ENCODE data around the gene CKM. TPM values are rescaled to one million over a fixed set of nuclear protein-coding genes. Genes with fewer than 3 reads are reported as not detected.
"Not testable (repeated sequence)": the region's sequence is repeated elsewhere in the genome, so short reads cannot be mapped to it uniquely, and the experiment has no call there.

Gene CKM
- total RNA-seq, 2 donors from 2014 or later, result not detected

GRCh38 chr19:45323671-45324081 lies 1.0 kb upstream of the CKM start:
- Mint-ChIP-seq H3K9me3 (no peaks in the 10 kb centered on the region), H3K36me3 (ENCODE audit: insufficient read depth in 2 of 2) (no peaks in the 10 kb centered on the region), H3K4me3 (no peak overlapping the region), H3K4me1 (ENCODE audit: low read depth) (no peaks in the 10 kb centered on the region), H3K27ac (no peak overlapping the region), H3K27me3 (ENCODE audit: low read depth) (peaks cover 25% of the 10 kb centered on the region)
- no peak for DNase-seq
- no peak for ATAC-seq (replicated peaks in 1 of 2)

GRCh38 chr19:45322311-45322710 lies 364 bp downstream of the CKM start:
- H3K4me1 Mint-ChIP-seq (ENCODE audit: low read depth), result no peaks in the 10 kb centered on the region
- ATAC-seq (replicated peaks in 1 of 2) (no peak), DNase-seq (no peak)
- H3K27ac Mint-ChIP-seq, result no peak overlapping the region
- no peak overlapping the region for H3K4me3 Mint-ChIP-seq
- no peaks in the 10 kb centered on the region for H3K9me3 Mint-ChIP-seq
- H3K27me3 Mint-ChIP-seq (ENCODE audit: low read depth), result peaks cover 28% of the 10 kb centered on the region
- no peaks in the 10 kb centered on the region for H3K36me3 Mint-ChIP-seq (ENCODE audit: insufficient read depth in 2 of 2)

- Mint-ChIP-seq H3K4me3 (no peak overlapping the region), H3K36me3 (ENCODE audit: insufficient read depth in 2 of 2) (no peaks in the 10 kb centered on the region), H3K27ac (no peak overlapping the region), H3K9me3 (no peaks in the 10 kb centered on the region), H3K4me1 (ENCODE audit: low read depth) (no peaks in the 10 kb centered on the region), H3K27me3 (ENCODE audit: low read depth) (peaks cover 29% of the 10 kb centered on the region)
- ATAC-seq (replicated peaks in 1 of 2) (no peak), DNase-seq (no peak)
These were observed 827 bp downstream of the CKM start for GRCh38 chr19:45321848-45322247.

- DNase-seq (no peak), ATAC-seq (replicated peaks in 1 of 2) (no peak)
- Mint-ChIP-seq H3K27ac (no peak overlapping the region), H3K4me3 (no peak overlapping the region), H3K9me3 (no peaks in the 10 kb centered on the region), H3K4me1 (ENCODE audit: low read depth) (no peaks in the 10 kb centered on the region), H3K36me3 (ENCODE audit: insufficient read depth in 2 of 2) (no peaks in the 10 kb centered on the region), H3K27me3 (ENCODE audit: low read depth) (peaks cover 35% of the 10 kb centered on the region)
These were observed 1.5 kb downstream of the CKM start for GRCh38 chr19:45320997-45321775.

- no peak overlapping the region for H3K4me3 Mint-ChIP-seq
- H3K36me3 Mint-ChIP-seq (ENCODE audit: insufficient read depth in 2 of 2), result no peaks in the 10 kb centered on the region
- H3K4me1 Mint-ChIP-seq (ENCODE audit: low read depth), result no peaks in the 10 kb centered on the region
- ATAC-seq (replicated peaks in 1 of 2) (no peak), DNase-seq (no peak)
- no peaks in the 10 kb centered on the region for H3K9me3 Mint-ChIP-seq
- H3K27me3 Mint-ChIP-seq (ENCODE audit: low read depth), result peaks cover 40% of the 10 kb centered on the region
- H3K27ac Mint-ChIP-seq, result no peak overlapping the region
These were observed 7.4 kb downstream of the CKM start for GRCh38 chr19:45315304-45315703.

- H3K36me3 Mint-ChIP-seq (ENCODE audit: insufficient read depth in 2 of 2), result no peaks in the 10 kb centered on the region
- H3K4me1 Mint-ChIP-seq (ENCODE audit: low read depth), result no peaks in the 10 kb centered on the region
- no peak for DNase-seq
- no peak for ATAC-seq (replicated peaks in 1 of 2)
- H3K27ac Mint-ChIP-seq, result no peak overlapping the region
- H3K9me3 Mint-ChIP-seq, result no peaks in the 10 kb centered on the region
- peaks cover 40% of the 10 kb centered on the region for H3K27me3 Mint-ChIP-seq (ENCODE audit: low read depth)
- no peak overlapping the region for H3K4me3 Mint-ChIP-seq
These were observed 7.9 kb downstream of the CKM start for GRCh38 chr19:45314708-45315245.

GRCh38 chr19:45312285-45312684 lies 10.4 kb downstream of the CKM start:
- not testable (repeated sequence) for H3K27ac Mint-ChIP-seq; DNase-seq; ATAC-seq (replicated peaks in 1 of 2); H3K4me3 Mint-ChIP-seq; H3K4me1 Mint-ChIP-seq (ENCODE audit: low read depth); H3K9me3 Mint-ChIP-seq; H3K36me3 Mint-ChIP-seq (ENCODE audit: insufficient read depth in 2 of 2)
- H3K27me3 Mint-ChIP-seq (ENCODE audit: low read depth), result peaks cover 30% of the 10 kb centered on the region

GRCh38 chr19:45311621-45312020 lies 11.1 kb downstream of the CKM start:
- DNase-seq (no peak), ATAC-seq (replicated peaks in 1 of 2) (no peak)
- Mint-ChIP-seq H3K4me1 (ENCODE audit: low read depth) (no peaks in the 10 kb centered on the region), H3K27ac (no peak overlapping the region), H3K4me3 (no peak overlapping the region), H3K9me3 (no peaks in the 10 kb centered on the region), H3K36me3 (ENCODE audit: insufficient read depth in 2 of 2) (no peaks in the 10 kb centered on the region), H3K27me3 (ENCODE audit: low read depth) (peaks cover 27% of the 10 kb centered on the region)

GRCh38 chr19:45309322-45309721 lies 13.4 kb downstream of the CKM start:
- H3K4me3 Mint-ChIP-seq; ATAC-seq (replicated peaks in 1 of 2); H3K4me1 Mint-ChIP-seq (ENCODE audit: low read depth); DNase-seq; H3K36me3 Mint-ChIP-seq (ENCODE audit: insufficient read depth in 2 of 2); H3K27ac Mint-ChIP-seq; H3K9me3 Mint-ChIP-seq: not testable (repeated sequence)
- H3K27me3 Mint-ChIP-seq (ENCODE audit: low read depth), result peaks cover 12% of the 10 kb centered on the region

- H3K4me1 Mint-ChIP-seq (ENCODE audit: low read depth), result no peaks in the 10 kb centered on the region
- no peaks in the 10 kb centered on the region for H3K36me3 Mint-ChIP-seq (ENCODE audit: insufficient read depth in 2 of 2)
- peaks cover 0 to 1% of the 10 kb centered on the region in 2 donors for H3K9me3 Mint-ChIP-seq
- no peak overlapping the region for H3K4me3 Mint-ChIP-seq
- ATAC-seq (replicated peaks in 1 of 2) (no peak), DNase-seq (no peak)
- no peaks in the 10 kb centered on the region for H3K27me3 Mint-ChIP-seq (ENCODE audit: low read depth)
- no peak overlapping the region for H3K27ac Mint-ChIP-seq
These were observed 15.3 kb downstream of the CKM start for GRCh38 chr19:45307361-45307760.

- H3K27me3 Mint-ChIP-seq (ENCODE audit: low read depth), result no peaks in the 10 kb centered on the region
- no peak overlapping the region for H3K27ac Mint-ChIP-seq
- H3K4me1 Mint-ChIP-seq (ENCODE audit: low read depth), result no peaks in the 10 kb centered on the region
- no peak overlapping the region for H3K4me3 Mint-ChIP-seq
- ATAC-seq (replicated peaks in 1 of 2) (no peak), DNase-seq (no peak)
- H3K36me3 Mint-ChIP-seq (ENCODE audit: insufficient read depth in 2 of 2), result no peaks in the 10 kb centered on the region
- H3K9me3 Mint-ChIP-seq, result peaks cover 0 to 1% of the 10 kb centered on the region in 2 donors
These were observed 16.1 kb downstream of the CKM start for GRCh38 chr19:45306518-45307027.

- no peaks in the 10 kb centered on the region for H3K36me3 Mint-ChIP-seq (ENCODE audit: insufficient read depth in 2 of 2)
- H3K9me3 Mint-ChIP-seq, result peaks cover 0 to 1% of the 10 kb centered on the region in 2 donors
- no peak overlapping the region for H3K27ac Mint-ChIP-seq
- H3K27me3 Mint-ChIP-seq (ENCODE audit: low read depth), result no peaks in the 10 kb centered on the region
- no peaks in the 10 kb centered on the region for H3K4me1 Mint-ChIP-seq (ENCODE audit: low read depth)
- DNase-seq (no peak), ATAC-seq (replicated peaks in 1 of 2) (no peak)
- H3K4me3 Mint-ChIP-seq, result no peak overlapping the region
These were observed 16.6 kb downstream of the CKM start for GRCh38 chr19:45306040-45306439.

GRCh38 chr19:45305421-45305820 lies 17.3 kb downstream of the CKM start:
- no peak for DNase-seq
- Mint-ChIP-seq H3K9me3 (peaks cover 0 to 1% of the 10 kb centered on the region in 2 donors), H3K36me3 (ENCODE audit: insufficient read depth in 2 of 2) (no peaks in the 10 kb centered on the region), H3K4me3 (no peak overlapping the region), H3K27ac (no peak overlapping the region), H3K27me3 (ENCODE audit: low read depth) (no peaks in the 10 kb centered on the region), H3K4me1 (ENCODE audit: low read depth) (no peaks in the 10 kb centered on the region)
- no peak for ATAC-seq (replicated peaks in 1 of 2)

GRCh38 chr19:45305007-45305406 lies 17.7 kb downstream of the CKM start:
- ATAC-seq (replicated peaks in 1 of 2) (no peak), DNase-seq (no peak)
- Mint-ChIP-seq H3K36me3 (ENCODE audit: insufficient read depth in 2 of 2) (no peaks in the 10 kb centered on the region), H3K27me3 (ENCODE audit: low read depth) (no peaks in the 10 kb centered on the region), H3K4me1 (ENCODE audit: low read depth) (no peaks in the 10 kb centered on the region), H3K27ac (no peak overlapping the region), H3K4me3 (no peak overlapping the region), H3K9me3 (peaks cover 0 to 1% of the 10 kb centered on the region in 2 donors)
